Transverse colon (tissue), 4 donors: ENCODE data around the gene LAMA2. TPM values are rescaled to one million over a fixed set of nuclear protein-coding genes. Genes with fewer than 3 reads are reported as not detected.

Experiments
- DNase-seq: peaks from one replicate; pipeline ENCODE4 v3.0.0-alpha.2; 2019
- H3K27ac ChIP-seq, 4 donors: fragments of 200-600 bp; sonication (generic); 2 replicates each; pipeline ENCODE4 v1.5.1; 2016 to 2018; ENCODE audit warnings: inconsistent platforms in 4 of 4
- H3K27me3 ChIP-seq: fragments of 200-600 bp; sonication (generic); 2 replicates; pipeline ENCODE4 v1.5.1; 2017; ENCODE audit warnings: inconsistent platforms
- H3K36me3 ChIP-seq, 4 donors: fragments of 200-600 bp; sonication (generic); 2 replicates each; pipeline ENCODE4 v1.5.1; 2017 to 2019; ENCODE audit warnings: inconsistent platforms in 4 of 4
- H3K4me1 ChIP-seq, 4 donors: fragments of 200-600 bp; sonication (generic); 2 replicates each; pipeline ENCODE4 v1.5.1; 2017 to 2020; ENCODE audit warnings: inconsistent platforms in 4 of 4
- H3K4me3 ChIP-seq, 4 donors: fragments of 200-600 bp; sonication (generic); 1 replicate in 1 of 4; 2 replicates in 3 of 4; pipeline versions ENCODE4 v1.5.1 to v1.6.1; 2017 to 2019; ENCODE audit warnings: inconsistent platforms in 4 of 4
- H3K9me3 ChIP-seq, 2 donors: fragments of 200-600 bp; sonication (generic); 2 replicates each; pipeline ENCODE4 v1.5.1; 2017 to 2019; ENCODE audit warnings: inconsistent platforms in 2 of 2
- EP300 ChIP-seq: sonication (generic); formaldehyde crosslinking; IDR thresholded peaks from one replicate; pipeline ENCODE4 v1.6.1; 2017; ENCODE audit warnings: antibody characterized with exemption, low read depth
- POLR2A ChIP-seq: fragments of 450-650 bp; IDR thresholded peaks from one replicate; pipeline ENCODE4 v1.6.1; 2016; ENCODE audit warnings: antibody characterized with exemption, mild to moderate bottlenecking, moderate library complexity
- POLR2AphosphoS5 ChIP-seq, 3 donors: sonication (generic); formaldehyde crosslinking; IDR thresholded peaks; one replicate each; pipeline ENCODE4 v1.6.1; 2016; ENCODE audit warnings: antibody characterized with exemption in 3 of 3
- WGBS, 2 donors: methylation state at CpG; one replicate each; pipeline ENCODE4 v1.1.5; 2018; ENCODE audit warnings: low coverage in 1 of 2; 5-methylcytosine and 5-hydroxymethylcytosine counted together
- in situ Hi-C, 4 donors: fragments of 200-750 bp; cut with MboI; loops; one replicate each; pipeline versions ENCODE4 v1.15.0 to v1.15.1; 2017; ENCODE audit warnings: low sequenced_read_pairs in 3 of 4, low pct_ligation_motif_present in 1 of 4, low pct_unique_long_range_greater_than_20kb in 1 of 4
- intact Hi-C: fragments of 100-400 bp; cut with DNase I; formaldehyde crosslinking; loops from one replicate; pipeline ENCODE4 v1.15.1; 2023; ENCODE audit warnings: low total_unique reads
- total RNA-seq, 4 donors: library from RNA; depleted of rRNA; stranded (reverse); fragments of >200 nt; gene quantifications; one replicate each; pipeline ENCODE4 v1.1.0, GENCODE V29; 2016
- TF ChIP-seq, protein P1 (sequence below), 5 experiments: fragments of 200-600 bp in 3 of 5; fragments of 450-650 bp in 2 of 5; sonication (generic) in 3 of 5; IDR thresholded peaks; 1 replicate in 2 of 5; 2 replicates in 3 of 5; pipeline ENCODE4 v1.5.1; 2016 to 2017; ENCODE audit warnings: antibody characterized with exemption in 5 of 5, inconsistent platforms in 3 of 5, mild to moderate bottlenecking in 2 of 5, moderate library complexity in 1 of 5

LAMA2 gene
- total RNA-seq, 4 donors from 2014 or later, result 12.3 to 43.0 (median 32.1) TPM

DNA sequence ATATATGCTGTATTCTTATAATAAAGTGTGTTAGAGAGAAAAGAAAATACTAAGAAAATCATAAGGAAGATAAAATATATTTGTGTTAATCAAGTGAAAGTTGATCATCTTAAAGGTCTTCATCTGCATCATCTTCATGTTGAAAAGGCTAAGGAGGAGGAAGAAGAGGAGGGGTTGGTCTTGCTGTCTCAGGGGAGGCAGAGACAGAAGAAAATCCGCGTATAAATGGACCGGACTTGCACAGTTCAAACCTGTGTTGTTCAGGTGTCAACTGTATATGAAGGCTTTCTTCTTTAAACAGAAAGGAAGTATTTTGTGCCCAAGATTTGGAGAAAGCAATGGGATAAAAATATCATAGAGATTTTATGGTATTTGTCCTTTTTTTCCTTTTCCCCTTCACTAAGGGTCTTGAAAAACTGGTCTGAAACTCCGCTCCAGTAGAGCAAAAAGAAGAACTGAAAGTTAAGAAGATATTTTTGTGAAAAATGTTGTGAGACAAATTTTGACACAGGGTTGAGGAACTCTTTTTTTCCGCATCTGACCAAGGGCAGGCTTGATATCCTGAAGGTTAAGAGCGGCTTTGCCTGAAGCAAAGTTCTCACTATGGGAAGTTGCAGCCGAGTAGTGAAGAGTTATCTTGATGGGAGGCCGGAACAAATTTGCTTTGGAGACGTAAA, 350.7 kb downstream of the LAMA2 start:
- in situ Hi-C loops, result loop anchor here in 1 of 4 donors (25.0 kb wide), 1 partner anchor 496 kb away; no protein-coding TSS in a partner anchor
- 79 to 86% methylated on average over 9 of the region's 9 CpGs for WGBS, 2 donors
- no peak for DNase-seq

DNA sequence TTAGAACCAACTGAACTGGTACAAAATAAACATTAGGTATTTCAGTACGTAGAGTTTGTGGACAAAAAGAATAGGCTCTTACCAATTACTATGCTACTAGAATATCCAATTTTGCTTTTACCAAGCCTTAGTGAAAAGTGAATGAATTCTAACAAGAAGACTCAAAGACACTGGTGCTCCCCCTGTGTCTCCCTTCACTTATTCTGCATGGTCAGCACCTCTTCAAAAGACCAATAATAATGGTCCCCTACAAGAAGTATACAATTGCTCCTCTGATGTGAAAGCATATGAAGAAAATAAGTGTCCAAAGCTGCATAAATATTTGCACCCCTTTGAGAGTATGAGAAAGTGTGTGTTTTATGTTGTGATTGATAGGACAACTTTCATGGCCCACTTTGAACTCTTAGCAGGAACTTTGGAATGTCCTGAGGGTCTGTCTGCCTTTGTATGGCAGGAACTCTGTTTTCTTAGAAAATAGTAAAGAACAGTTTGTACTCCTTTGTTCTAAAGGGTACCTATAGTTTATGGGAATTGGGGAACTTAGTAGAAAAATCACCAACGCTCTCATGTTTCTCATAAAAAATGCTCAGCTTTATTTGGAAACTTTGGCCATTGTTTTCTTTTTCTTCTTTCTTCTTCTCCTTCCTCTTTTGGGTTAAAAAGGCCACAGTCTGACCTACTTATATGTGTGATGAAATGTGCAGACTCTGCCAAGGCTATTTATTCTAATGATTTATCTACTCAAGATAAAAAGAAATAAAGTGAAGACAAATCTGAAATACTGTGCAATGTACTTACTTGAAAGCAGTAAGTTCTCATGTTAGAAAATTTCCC, 352.4 kb downstream of the LAMA2 start:
- TF ChIP-seq EP300 (no peak), POLR2AphosphoS5 (IDR thresholded peaks at IDR 0.05) (no peak), POLR2A (no peak)
- TF ChIP-seq, protein P1, sequence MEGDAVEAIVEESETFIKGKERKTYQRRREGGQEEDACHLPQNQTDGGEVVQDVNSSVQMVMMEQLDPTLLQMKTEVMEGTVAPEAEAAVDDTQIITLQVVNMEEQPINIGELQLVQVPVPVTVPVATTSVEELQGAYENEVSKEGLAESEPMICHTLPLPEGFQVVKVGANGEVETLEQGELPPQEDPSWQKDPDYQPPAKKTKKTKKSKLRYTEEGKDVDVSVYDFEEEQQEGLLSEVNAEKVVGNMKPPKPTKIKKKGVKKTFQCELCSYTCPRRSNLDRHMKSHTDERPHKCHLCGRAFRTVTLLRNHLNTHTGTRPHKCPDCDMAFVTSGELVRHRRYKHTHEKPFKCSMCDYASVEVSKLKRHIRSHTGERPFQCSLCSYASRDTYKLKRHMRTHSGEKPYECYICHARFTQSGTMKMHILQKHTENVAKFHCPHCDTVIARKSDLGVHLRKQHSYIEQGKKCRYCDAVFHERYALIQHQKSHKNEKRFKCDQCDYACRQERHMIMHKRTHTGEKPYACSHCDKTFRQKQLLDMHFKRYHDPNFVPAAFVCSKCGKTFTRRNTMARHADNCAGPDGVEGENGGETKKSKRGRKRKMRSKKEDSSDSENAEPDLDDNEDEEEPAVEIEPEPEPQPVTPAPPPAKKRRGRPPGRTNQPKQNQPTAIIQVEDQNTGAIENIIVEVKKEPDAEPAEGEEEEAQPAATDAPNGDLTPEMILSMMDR (IDR thresholded peaks at IDR 0.05), result no peak
- WGBS, 2 donors, result 64 to 80% methylated on average over 2 of the region's 2 CpGs

More for the DNA sequence above, 350.7 kb downstream of the LAMA2 start:
- H3K27ac ChIP-seq, result no peak overlapping the region
- intact Hi-C loops, result no loop called here
- H3K4me1 ChIP-seq, result peaks cover 0 to 3% (median 0%) of the 10 kb centered on the region in 4 donors
- H3K4me3 ChIP-seq, result no peak overlapping the region
- TF ChIP-seq, protein P1 (IDR thresholded peaks at IDR 0.05), result no peak
- TF ChIP-seq POLR2A (no peak), POLR2AphosphoS5 (IDR thresholded peaks at IDR 0.05) (no peak), EP300 (no peak)
- no peaks in the 10 kb centered on the region for H3K36me3 ChIP-seq
- no peaks in the 10 kb centered on the region for H3K27me3 ChIP-seq
- no peaks in the 10 kb centered on the region for H3K9me3 ChIP-seq

DNA sequence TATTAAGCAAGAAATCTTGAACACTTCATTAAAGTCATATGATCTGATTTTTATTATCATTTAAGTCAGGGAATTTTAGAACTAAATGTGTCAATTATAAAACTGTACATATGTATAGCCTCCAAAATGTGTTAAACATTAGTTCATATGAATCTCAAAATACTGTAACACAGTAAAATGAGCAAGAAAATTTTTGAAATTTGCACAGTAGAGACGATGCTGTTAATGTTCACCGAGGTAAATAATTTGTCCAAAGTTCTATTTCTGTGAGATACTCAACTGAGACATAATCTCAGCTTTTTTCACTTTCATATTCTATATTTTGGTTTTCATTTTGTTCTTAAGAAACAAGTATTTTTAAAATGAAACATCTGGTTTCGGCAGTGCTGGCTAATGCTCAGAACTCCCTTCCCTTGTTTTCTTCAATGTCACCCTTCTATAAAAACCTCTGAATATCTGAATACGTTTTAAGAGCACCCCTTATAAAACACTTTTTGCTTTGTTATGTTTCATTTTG, 353.1 kb downstream of the LAMA2 start:
- in situ Hi-C loops (loop anchor here in 1 of 4 donors (25.0 kb wide), 1 partner anchor 499 kb away; no protein-coding TSS in a partner anchor), intact Hi-C loops (no loop called here)
- H3K4me1 ChIP-seq, result peaks cover 0 to 3% (median 0%) of the 10 kb centered on the region in 4 donors
- DNase-seq, result no peak
- 55 to 57% methylated on average over 4 of the region's 4 CpGs for WGBS, 2 donors
- no peaks in the 10 kb centered on the region for H3K9me3 ChIP-seq
- no peak overlapping the region for H3K4me3 ChIP-seq
- H3K27me3 ChIP-seq, result no peaks in the 10 kb centered on the region
- TF ChIP-seq EP300 (no peak), POLR2AphosphoS5 (IDR thresholded peaks at IDR 0.05) (no peak), POLR2A (no peak)
- TF ChIP-seq, protein P1 (IDR thresholded peaks at IDR 0.05), result no peak
- H3K36me3 ChIP-seq, result no peaks in the 10 kb centered on the region
- H3K27ac ChIP-seq, result no peak overlapping the region

More for the DNA sequence above, 352.4 kb downstream of the LAMA2 start:
- Histone ChIP-seq H3K27ac (no peak overlapping the region), H3K36me3 (no peaks in the 10 kb centered on the region), H3K9me3 (no peaks in the 10 kb centered on the region), H3K4me1 (peaks cover 0 to 3% (median 0%) of the 10 kb centered on the region in 4 donors), H3K4me3 (no peak overlapping the region), H3K27me3 (no peaks in the 10 kb centered on the region)
- in situ Hi-C loops (loop anchor here in 1 of 4 donors (25.0 kb wide), 1 partner anchor 498 kb away; no protein-coding TSS in a partner anchor), intact Hi-C loops (no loop called here)
- no peak for DNase-seq

DNA sequence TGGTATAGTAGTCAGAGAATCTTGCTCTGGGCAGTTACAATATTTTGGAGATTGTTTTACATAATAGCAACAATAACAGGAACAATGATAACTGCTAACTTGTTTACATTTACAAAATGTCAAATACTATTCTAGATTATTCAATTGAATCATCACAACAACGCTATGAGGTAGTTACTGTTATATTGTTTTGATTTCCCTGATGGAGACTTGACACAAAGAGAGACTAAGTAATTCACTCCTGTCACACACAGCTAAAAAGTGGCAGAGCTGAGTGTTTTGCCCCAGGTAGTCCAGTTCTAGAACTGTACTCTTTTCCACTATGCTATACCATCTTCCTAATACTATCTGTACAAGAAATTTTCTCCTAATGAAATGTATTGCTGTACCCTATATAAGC, 356.1 kb downstream of the LAMA2 start:
- peaks cover 0 to 3% (median 0%) of the 10 kb centered on the region in 4 donors for H3K4me1 ChIP-seq
- in situ Hi-C loops (loop anchor here in 1 of 4 donors (25.0 kb wide), 1 partner anchor 502 kb away; no protein-coding TSS in a partner anchor), intact Hi-C loops (no loop called here)
- no peak overlapping the region for H3K27ac ChIP-seq
- H3K27me3 ChIP-seq, result no peaks in the 10 kb centered on the region
- WGBS, 2 donors, result 57 to 61% methylated on average over 1 of the region's 1 CpG
- no peak for DNase-seq
- H3K36me3 ChIP-seq, result no peaks in the 10 kb centered on the region
- no peak overlapping the region for H3K4me3 ChIP-seq
- H3K9me3 ChIP-seq, result no peaks in the 10 kb centered on the region
- no peak for TF ChIP-seq EP300
- TF ChIP-seq POLR2A, result no peak
- TF ChIP-seq POLR2AphosphoS5 (IDR thresholded peaks at IDR 0.05), result no peak
- TF ChIP-seq, protein P1 (IDR thresholded peaks at IDR 0.05), result no peak
